ENCODE data around the gene ATP9A.

DNA sequence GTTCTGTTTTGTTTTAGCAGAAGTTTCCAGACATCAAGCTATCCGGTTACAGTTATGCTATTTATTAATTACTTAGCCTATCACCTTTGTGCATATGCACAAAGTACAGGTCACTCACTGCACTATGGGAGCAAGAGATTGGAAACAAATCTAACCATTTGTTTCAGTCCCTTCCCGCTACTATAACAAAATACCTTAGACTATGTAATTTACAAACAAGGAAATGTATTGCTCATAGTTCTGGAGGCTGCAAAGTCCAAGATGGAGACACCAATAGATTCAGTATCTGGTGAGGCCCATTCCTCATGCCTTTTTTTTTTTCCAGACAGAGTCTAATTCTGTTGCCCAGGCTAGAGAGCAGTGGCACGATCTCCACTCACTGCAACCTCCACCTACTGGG lies 35.1 kb downstream of the ATP9A start:
- TF ChIP-seq, protein P1, sequence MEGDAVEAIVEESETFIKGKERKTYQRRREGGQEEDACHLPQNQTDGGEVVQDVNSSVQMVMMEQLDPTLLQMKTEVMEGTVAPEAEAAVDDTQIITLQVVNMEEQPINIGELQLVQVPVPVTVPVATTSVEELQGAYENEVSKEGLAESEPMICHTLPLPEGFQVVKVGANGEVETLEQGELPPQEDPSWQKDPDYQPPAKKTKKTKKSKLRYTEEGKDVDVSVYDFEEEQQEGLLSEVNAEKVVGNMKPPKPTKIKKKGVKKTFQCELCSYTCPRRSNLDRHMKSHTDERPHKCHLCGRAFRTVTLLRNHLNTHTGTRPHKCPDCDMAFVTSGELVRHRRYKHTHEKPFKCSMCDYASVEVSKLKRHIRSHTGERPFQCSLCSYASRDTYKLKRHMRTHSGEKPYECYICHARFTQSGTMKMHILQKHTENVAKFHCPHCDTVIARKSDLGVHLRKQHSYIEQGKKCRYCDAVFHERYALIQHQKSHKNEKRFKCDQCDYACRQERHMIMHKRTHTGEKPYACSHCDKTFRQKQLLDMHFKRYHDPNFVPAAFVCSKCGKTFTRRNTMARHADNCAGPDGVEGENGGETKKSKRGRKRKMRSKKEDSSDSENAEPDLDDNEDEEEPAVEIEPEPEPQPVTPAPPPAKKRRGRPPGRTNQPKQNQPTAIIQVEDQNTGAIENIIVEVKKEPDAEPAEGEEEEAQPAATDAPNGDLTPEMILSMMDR (IDR thresholded peaks at IDR 0.05): no peak
- no peak for TF ChIP-seq POLR2A (IDR thresholded peaks at IDR 0.05)

Data from testis (tissue), 2 donors.